Prostate gland (tissue), 2 donors: ENCODE results near the gene SET. TPM values are rescaled to one million over a fixed set of nuclear protein-coding genes. Genes with fewer than 3 reads are reported as not detected.

Source experiments
- DNase-seq: peaks from one replicate; pipeline ENCODE4 v3.0.0-alpha.2; 2019; ENCODE audit warnings: low spot score
- H3K27ac ChIP-seq, 2 donors: fragments of 200-600 bp; sonication (generic); 2 replicates each; pipeline ENCODE4 v1.5.1; 2017 to 2019
- H3K27me3 ChIP-seq: fragments of 200-600 bp; sonication (generic); replicated peaks from 2 replicates; pipeline ENCODE4 v1.5.1; 2019; ENCODE audit not compliant: insufficient read depth
- H3K36me3 ChIP-seq, 2 donors: fragments of 200-600 bp; sonication (generic); 1 replicate in 1 of 2; 2 replicates in 1 of 2; pipeline versions ENCODE4 v1.5.1 to v1.8.1; 2017 to 2019
- H3K4me1 ChIP-seq: fragments of 200-600 bp; sonication (generic); replicated peaks from 2 replicates; pipeline ENCODE4 v1.5.1; 2019
- H3K4me3 ChIP-seq, 2 donors: fragments of 200-600 bp; sonication (generic); 2 replicates each; pipeline ENCODE4 v1.5.1; 2017 to 2019
- H3K9me3 ChIP-seq: fragments of 200-600 bp; sonication (generic); 2 replicates; pipeline ENCODE4 v1.5.1; 2017
- CTCF ChIP-seq, 4 experiments: fragments of 200-600 bp in 2 of 4; fragments of 450-650 bp in 2 of 4; sonication (generic) in 2 of 4; IDR thresholded peaks; 1 replicate in 3 of 4; 2 replicates in 1 of 4; pipeline ENCODE4 v1.5.1; 2016 to 2019; ENCODE audit warnings: antibody characterized with exemption in 4 of 4, mild to moderate bottlenecking in 2 of 4, moderate library complexity in 2 of 4
- POLR2A ChIP-seq: fragments of 450-650 bp; IDR thresholded peaks from one replicate; pipeline ENCODE4 v1.6.1; 2016; ENCODE audit warnings: antibody characterized with exemption, mild to moderate bottlenecking
- POLR2AphosphoS5 ChIP-seq: sonication (generic); formaldehyde crosslinking; IDR thresholded peaks from one replicate; pipeline ENCODE4 v1.6.1; 2017; ENCODE audit warnings: antibody characterized with exemption
- WGBS: methylation state at CpG from one replicate; pipeline ENCODE4 v1.1.5; 2018; 5-methylcytosine and 5-hydroxymethylcytosine counted together
- intact Hi-C: fragments of 100-400 bp; cut with DNase I; formaldehyde crosslinking; loops from one replicate; pipeline ENCODE4 v1.14.2; 2022
- total RNA-seq, 2 donors: library from RNA; depleted of rRNA; stranded (reverse); fragments of >200 nt; gene quantifications; one replicate each; pipeline ENCODE4 v1.1.0, GENCODE V29; 2016

Gene SET
- total RNA-seq, 2 donors from 2014 or later = 138 to 150 TPM

- Histone ChIP-seq H3K27me3 (no peaks in the 10 kb centered on the region), H3K4me3 (no peak overlapping the region), H3K27ac (no peak overlapping the region), H3K4me1 (no peaks in the 10 kb centered on the region), H3K36me3 (no peaks in the 10 kb centered on the region), H3K9me3 (no peaks in the 10 kb centered on the region)
- DNase-seq = no peak
- 45% methylated on average over 7 of the region's 7 CpGs for WGBS
- TF ChIP-seq POLR2AphosphoS5 (no peak), CTCF (IDR thresholded peaks at IDR 0.05) (no peak), POLR2A (no peak)
- intact Hi-C loops = no loop called here
Measured at GRCh38 chr9:128728298-128728697, 39.3 kb downstream of the SET start.

- TF ChIP-seq CTCF (IDR thresholded peaks at IDR 0.05) (no peak), POLR2A (no peak), POLR2AphosphoS5 (no peak)
- 72% methylated on average over 5 of the region's 5 CpGs for WGBS
- Histone ChIP-seq H3K27me3 (no peaks in the 10 kb centered on the region), H3K36me3 (no peaks in the 10 kb centered on the region), H3K27ac (no peak overlapping the region), H3K4me1 (no peaks in the 10 kb centered on the region), H3K4me3 (no peak overlapping the region), H3K9me3 (no peaks in the 10 kb centered on the region)
- no peak for DNase-seq
- intact Hi-C loops = no loop called here
Measured at GRCh38 chr9:128729302-128729701, 40.3 kb downstream of the SET start.

GRCh38 chr9:128729766-128730517, 40.9 kb downstream of the SET start:
- intact Hi-C loops = no loop called here
- no peak for TF ChIP-seq POLR2A
- no peak for TF ChIP-seq CTCF (IDR thresholded peaks at IDR 0.05)
- TF ChIP-seq POLR2AphosphoS5 = no peak

GRCh38 chr9:128731093-128731492, 42.1 kb downstream of the SET start:
- no peaks in the 10 kb centered on the region for H3K27me3 ChIP-seq
- H3K4me1 ChIP-seq = no peaks in the 10 kb centered on the region
- WGBS = 84% methylated on average over 13 of the region's 13 CpGs
- peaks cover 0 to 2% of the 10 kb centered on the region in 2 donors for H3K36me3 ChIP-seq
- no peaks in the 10 kb centered on the region for H3K9me3 ChIP-seq
- intact Hi-C loops = no loop called here
- H3K4me3 ChIP-seq = no peak overlapping the region
- TF ChIP-seq POLR2AphosphoS5 = no peak
- no peak for TF ChIP-seq POLR2A
- TF ChIP-seq CTCF (IDR thresholded peaks at IDR 0.05) = no peak
- H3K27ac ChIP-seq = no peak overlapping the region
- no peak for DNase-seq

More at GRCh38 chr9:128729766-128730517, 40.9 kb downstream of the SET start:
- no peaks in the 10 kb centered on the region for H3K4me1 ChIP-seq
- H3K36me3 ChIP-seq = peaks cover 0 to 2% of the 10 kb centered on the region in 2 donors
- WGBS = 89% methylated on average over 27 of the region's 27 CpGs
- no peaks in the 10 kb centered on the region for H3K27me3 ChIP-seq
- no peak overlapping the region for H3K27ac ChIP-seq
- H3K9me3 ChIP-seq = no peaks in the 10 kb centered on the region
- no peak overlapping the region for H3K4me3 ChIP-seq
- DNase-seq = no peak

- DNase-seq = no peak
- peaks cover 0 to 2% of the 10 kb centered on the region in 2 donors for H3K36me3 ChIP-seq
- intact Hi-C loops = no loop called here
Measured at GRCh38 chr9:128731691-128732090, 42.7 kb downstream of the SET start.

More at GRCh38 chr9:128731691-128732090, 42.7 kb downstream of the SET start:
- H3K27ac ChIP-seq = no peak overlapping the region
- H3K9me3 ChIP-seq = no peaks in the 10 kb centered on the region
- no peaks in the 10 kb centered on the region for H3K27me3 ChIP-seq
- H3K4me1 ChIP-seq = no peaks in the 10 kb centered on the region
- 81% methylated on average over 9 of the region's 9 CpGs for WGBS
- no peak overlapping the region for H3K4me3 ChIP-seq
- TF ChIP-seq POLR2A (no peak), POLR2AphosphoS5 (no peak), CTCF (IDR thresholded peaks at IDR 0.05) (no peak)
